H1 (cell line): Measurements from ENCODE around the gene TMUB1. TPM values are rescaled to one million over a fixed set of nuclear protein-coding genes. Genes with fewer than 3 reads are reported as not detected.

Experiments
- CTCF ChIA-PET: fragments of 300-600 bp; sonication (Branson Sonifier 250); formaldehyde crosslinking; loops from one replicate; lab custom pipeline; 2021; ENCODE audit not compliant: partially characterized antibody; lab: Charles Lee
- POLR2A ChIA-PET: fragments of 300-600 bp; sonication (Branson Sonifier 250); formaldehyde crosslinking; loops from one replicate; lab custom pipeline; 2021; ENCODE audit warnings: inconsistent platforms; ENCODE audit not compliant: partially characterized antibody; lab: Charles Lee
- DNase-seq, 2 experiments: peaks; one replicate each; pipeline versions ENCODE4 v3.0.0 to v3.0.0-alpha.2; 2010 to 2022; ENCODE audit warnings: low spot score in 2 of 2, low read depth in 1 of 2, mixed read lengths in 1 of 2
- FAIRE-seq: peaks from 2 replicates; lab custom pipeline; 2011; peaks lifted over from hg19 to GRCh38; lab: Jason Lieb, UNC
- H2AFZ ChIP-seq: 2 replicates; pipeline ENCODE4 v1.8.1; 2012; ENCODE audit warnings: low read length, inconsistent platforms
- H2AK5ac ChIP-seq: 2 replicates; pipeline ENCODE4 v1.6.1; 2013; ENCODE audit warnings: low read depth, low read length
- H2BK120ac ChIP-seq: replicated peaks from 2 replicates; pipeline ENCODE3; 2013; ENCODE audit warnings: low read depth, low read length, inconsistent platforms
- H2BK12ac ChIP-seq: 2 replicates; pipeline ENCODE4 v1.6.1; 2013; ENCODE audit warnings: low read depth, low read length
- H2BK15ac ChIP-seq: 2 replicates; pipeline ENCODE4 v1.6.1; 2013; ENCODE audit warnings: low read length
- H2BK20ac ChIP-seq: 2 replicates; pipeline ENCODE4 v1.6.1; 2013; ENCODE audit warnings: low read length
- H2BK5ac ChIP-seq: 2 replicates; pipeline ENCODE4 v1.6.1; 2013; ENCODE audit warnings: low read depth, low read length
- H3K14ac ChIP-seq: 2 replicates; pipeline ENCODE4 v1.6.1; 2013; ENCODE audit warnings: inconsistent platforms; ENCODE audit not compliant: insufficient read length
- H3K18ac ChIP-seq: 2 replicates; pipeline ENCODE4 v1.6.1; 2013; ENCODE audit warnings: low read length; ENCODE audit errors: extremely low read depth
- H3K23ac ChIP-seq: 2 replicates; pipeline ENCODE4 v1.6.1; 2013; ENCODE audit warnings: inconsistent platforms; ENCODE audit not compliant: insufficient read length
- H3K23me2 ChIP-seq: 2 replicates; pipeline ENCODE4 v1.6.1; 2013; ENCODE audit warnings: low read depth, low read length
- H3K27ac ChIP-seq: 2 replicates; pipeline ENCODE4 v1.6.1; 2011; ENCODE audit warnings: low read depth, low read length, inconsistent platforms
- H3K27me3 ChIP-seq, 4 experiments: replicated peaks in 1 of 4; 1 replicate in 1 of 4; 2 replicates in 3 of 4; pipeline versions ENCODE4 v1.6.1 to v1.8.1; 2011 to 2013; ENCODE audit warnings: low read length in 3 of 4, mild to moderate bottlenecking in 3 of 4, inconsistent platforms in 2 of 4, mixed read lengths in 2 of 4, moderate library complexity in 1 of 4; ENCODE audit not compliant: control insufficient read depth in 3 of 4, insufficient read depth in 3 of 4; ENCODE audit errors: extremely low read depth in 1 of 4
- H3K36me3 ChIP-seq, 4 experiments: 2 replicates each; pipeline versions ENCODE4 v1.6.1 to v1.8.1; 2011 to 2013; ENCODE audit warnings: mild to moderate bottlenecking in 4 of 4, low read length in 3 of 4, moderate library complexity in 2 of 4, control low read depth in 1 of 4, inconsistent platforms in 1 of 4; ENCODE audit not compliant: insufficient read depth in 4 of 4, control insufficient read depth in 2 of 4
- H3K4ac ChIP-seq: replicated peaks from 2 replicates; pipeline ENCODE3; 2013; ENCODE audit warnings: low read length, low read depth, mixed read lengths, inconsistent platforms; ENCODE audit not compliant: insufficient read length
- H3K4me1 ChIP-seq, 4 experiments: replicated peaks in 1 of 4; 1 replicate in 1 of 4; 2 replicates in 3 of 4; pipeline versions ENCODE4 v1.6.1 to v1.8.1; 2011 to 2013; ENCODE audit warnings: low read length in 3 of 4, inconsistent platforms in 2 of 4, mixed read lengths in 1 of 4; ENCODE audit not compliant: insufficient read depth in 4 of 4, control insufficient read depth in 3 of 4
- H3K4me2 ChIP-seq, 2 experiments: 2 replicates each; pipeline versions ENCODE4 v1.6.1 to v1.8.1; 2011 to 2013; ENCODE audit warnings: low read depth in 2 of 2, low read length in 2 of 2, control low read depth in 1 of 2, inconsistent platforms in 1 of 2, mild to moderate bottlenecking in 1 of 2; ENCODE audit not compliant: insufficient read depth in 1 of 2
- H3K4me3 ChIP-seq, 4 experiments: fragments of 200-600, 300-600 bp in 1 of 4; sonication (generic), shearing (Covaris generic), sonication (Bioruptor Twin) in 1 of 4; 2 replicates each; pipeline versions ENCODE4 v1.5.1 to v1.8.1; 2011 to 2016; ENCODE audit warnings: low read length in 4 of 4, low read depth in 3 of 4, control low read depth in 2 of 4, inconsistent platforms in 2 of 4, mild to moderate bottlenecking in 2 of 4, mixed read lengths in 1 of 4, moderate library complexity in 1 of 4; ENCODE audit not compliant: insufficient read depth in 2 of 4; ENCODE audit errors: extremely low read depth in 1 of 4
- H3K56ac ChIP-seq: replicated peaks from 2 replicates; pipeline ENCODE3; 2013; ENCODE audit warnings: low read depth, mild to moderate bottlenecking, mixed read lengths, low read length, inconsistent platforms; ENCODE audit not compliant: insufficient read length
- H3K79me1 ChIP-seq: 2 replicates; pipeline ENCODE4 v1.6.1; 2013; ENCODE audit warnings: low read depth, low read length, control low read depth
- H3K79me2 ChIP-seq, 2 experiments: 2 replicates each; pipeline versions ENCODE4 v1.6.1 to v1.8.1; 2012 to 2013; ENCODE audit warnings: low read length in 2 of 2, mild to moderate bottlenecking in 2 of 2, inconsistent platforms in 1 of 2; ENCODE audit not compliant: insufficient read depth in 2 of 2, control insufficient read depth in 1 of 2
- H3K9ac ChIP-seq, 4 experiments: replicated peaks in 1 of 4; 1 replicate in 1 of 4; 2 replicates in 3 of 4; pipeline versions ENCODE4 v1.6.1 to v1.8.1; 2011 to 2013; ENCODE audit warnings: low read depth in 3 of 4, low read length in 3 of 4, control low read depth in 2 of 4, mild to moderate bottlenecking in 2 of 4, moderate library complexity in 2 of 4, inconsistent platforms in 1 of 4; ENCODE audit errors: extremely low read depth in 1 of 4
- H3K9me3 ChIP-seq, 2 experiments: 2 replicates each; pipeline versions ENCODE4 v1.6.1 to v1.8.1; 2012 to 2013; ENCODE audit warnings: mild to moderate bottlenecking in 2 of 2, moderate library complexity in 2 of 2, control low read depth in 1 of 2, inconsistent platforms in 1 of 2, low read depth in 1 of 2, low read length in 1 of 2, mixed read lengths in 1 of 2; ENCODE audit not compliant: insufficient read depth in 2 of 2
- H4K20me1 ChIP-seq, 2 experiments: replicated peaks in 1 of 2; 2 replicates each; pipeline versions ENCODE3 to v1.8.1; 2011 to 2013; ENCODE audit warnings: inconsistent platforms in 2 of 2, low read length in 2 of 2, mild to moderate bottlenecking in 1 of 2; ENCODE audit not compliant: insufficient read depth in 2 of 2, control insufficient read depth in 1 of 2
- H4K5ac ChIP-seq: 2 replicates; pipeline ENCODE4 v1.6.1; 2013; ENCODE audit warnings: low read length, low read depth, mixed read lengths, inconsistent platforms; ENCODE audit not compliant: insufficient read length
- H4K8ac ChIP-seq: 2 replicates; pipeline ENCODE4 v1.8.0; 2013; ENCODE audit warnings: mild to moderate bottlenecking, moderate library complexity, low read length, inconsistent platforms; ENCODE audit not compliant: insufficient read depth; ENCODE audit errors: extremely low read depth
- H4K91ac ChIP-seq: replicated peaks from 2 replicates; pipeline ENCODE3; 2013; ENCODE audit warnings: low read length, mixed read lengths, inconsistent platforms; ENCODE audit not compliant: insufficient read length
- CHD1 ChIP-seq: IDR thresholded peaks from 2 replicates; pipeline ENCODE4 v1.6.1; 2012; ENCODE audit warnings: low read depth, low read length, improper control_type of control experiment
- KDM4A ChIP-seq: IDR thresholded peaks from one replicate; pipeline ENCODE4 v1.7.1; 2012; ENCODE audit warnings: low read depth, mild to moderate bottlenecking, moderate library complexity, low read length, inconsistent platforms; ENCODE audit not compliant: severe bottlenecking
- POLR2AphosphoS5 ChIP-seq: IDR thresholded peaks from 2 replicates; pipeline ENCODE4 v1.6.1; 2011; ENCODE audit warnings: low read depth, low read length
- RNF2 ChIP-seq: fragments of 200-900, 300-1000 bp; sonication (generic); IDR thresholded peaks from 2 replicates; pipeline ENCODE4 v1.7.1; 2016; ENCODE audit warnings: borderline replicate concordance, low read depth, mild to moderate bottlenecking, antibody characterized with exemption, low read length; ENCODE audit not compliant: poor library complexity, severe bottlenecking; ENCODE audit errors: missing control alignments
- SP4 ChIP-seq: IDR thresholded peaks from 2 replicates; pipeline ENCODE4 v1.6.1; 2012; ENCODE audit warnings: low read length, inconsistent platforms
- TBP ChIP-seq: IDR thresholded peaks from 2 replicates; pipeline ENCODE4 v1.6.1; 2011; ENCODE audit warnings: low read depth, low read length, improper control_type of control experiment
- WGBS, 2 experiments: shearing (Covaris generic) in 1 of 2; methylation state at CpG; one replicate each; pipeline versions ENCODE4 v1.1.6 to v1.1.7; 2013 to 2015; ENCODE audit warnings: low lambda C conversion rate in 2 of 2, mixed read lengths in 2 of 2, inconsistent platforms in 1 of 2, low coverage in 1 of 2, missing lambda C conversion rate in 1 of 2; ENCODE audit not compliant: insufficient replicate concordance in 2 of 2, insufficient coverage in 1 of 2, insufficient read length in 1 of 2; ENCODE audit errors: extremely low coverage in 1 of 2, missing lambda C conversion rate in 1 of 2; 5-methylcytosine and 5-hydroxymethylcytosine counted together
- polyA plus RNA-seq, 7 experiments: library from polyadenylated mRNA; depleted of rRNA in 3 of 7; stranded (reverse) in 5 of 7; unstranded in 2 of 7; fragments of >200 nt in 5 of 7; fragments of 200-250 nt in 2 of 7; gene quantifications; 1 replicate in 5 of 7; 2 replicates in 1 of 7; 4 replicates in 1 of 7; pipeline versions ENCODE4 v1.2.1 to v1.2.3, GENCODE V29; 2011 to 2013; ENCODE audit warnings: missing spikeins in 2 of 7, mixed read lengths in 2 of 7
- total RNA-seq: library from RNA; stranded (reverse); fragmentation: NEBNext Ultra II Directional; extraction: Animal tissue kit (Norgen Biotek cat#: 25700); gene quantifications from 2 replicates; pipeline ENCODE4 v1.2.1, GENCODE V29; 2021

The TMUB1 gene
- total and polyA plus RNA-seq, 2 of the 8 experiments (the other 6 are each of a cell fraction or from before 2014, with no cell fraction given): 41.4 to 56.2 TPM

DNA sequence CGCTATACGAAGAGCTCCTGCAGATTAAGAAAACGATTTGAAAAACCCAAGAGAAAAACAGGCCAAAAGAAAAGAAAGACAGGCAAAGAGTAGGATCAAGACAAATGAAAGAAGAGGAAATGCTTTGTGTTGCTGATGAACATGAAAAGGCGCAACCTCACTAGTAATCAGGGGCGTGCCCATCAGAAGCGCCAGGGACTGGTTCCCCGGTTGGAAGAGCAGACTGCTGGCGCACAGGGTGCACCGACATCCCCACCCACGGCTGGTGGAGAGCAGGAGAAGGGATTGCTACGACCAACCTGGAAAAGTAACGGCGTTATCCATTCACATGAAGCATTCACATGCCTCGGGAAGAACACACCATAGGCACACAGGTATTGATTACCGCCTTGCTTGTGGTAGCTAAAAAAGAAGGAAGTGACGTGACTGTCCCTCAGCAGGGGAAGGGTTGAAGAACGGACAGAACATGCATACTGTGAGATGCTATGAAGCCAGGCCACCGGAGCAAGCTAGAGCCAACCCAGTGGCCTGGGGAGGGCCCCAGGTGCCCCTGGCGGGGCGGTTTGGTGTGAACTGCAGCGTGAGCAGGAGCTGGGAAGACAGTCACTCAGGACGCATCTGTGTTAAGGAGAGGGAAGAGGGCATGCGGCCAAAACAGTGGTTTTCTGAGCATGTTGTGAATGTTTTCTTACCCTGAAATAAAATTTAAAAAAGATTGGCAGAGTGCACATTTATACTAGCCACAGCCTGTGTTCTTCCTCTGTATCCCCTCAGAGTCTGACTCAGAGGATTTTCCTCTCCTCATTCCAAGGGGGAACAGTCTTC, 21.3 kb upstream of the TMUB1 start:
- Histone ChIP-seq H4K5ac (no peak overlapping the region), H2BK15ac (no peak overlapping the region), H3K27me3 (no peaks in the 10 kb centered on the region), H3K23ac (no peak overlapping the region), H3K79me2 (peaks cover 0 to 27% of the 10 kb centered on the region in 2 experiments; a peak in 1 of 4 replicates), H3K36me3 (no peaks in the 10 kb centered on the region), H3K23me2 (no peaks in the 10 kb centered on the region; the same call in 1 of the 2 replicates), H3K9me3 (no peaks in the 10 kb centered on the region), H2AK5ac (no peak overlapping the region), H3K4me2 (peak overlapping the region; percentile 58 to 88), H3K14ac (no peak overlapping the region), H3K18ac (0 out of 2 replicates have a peak overlapping the region, but pooled peaks have one; percentile 63), H3K56ac (no peak overlapping the region), H4K8ac (no peak overlapping the region), H3K79me1 (peaks cover 12% of the 10 kb centered on the region), H4K91ac (peak overlapping the region; percentile 20), H3K27ac (no peak overlapping the region; the same call in 1 of the 2 replicates), H3K4me1 (peaks cover 2 to 28% (median 16%) of the 10 kb centered on the region in 4 experiments), H3K4me3 (peak overlapping the region in 3 of 4 experiments; percentile 5 to 38 (median 19); a peak in 5 of 8 replicates), H2BK20ac (no peak overlapping the region), H2AFZ (no peak overlapping the region), H3K4ac (no peak overlapping the region), H3K9ac (peak overlapping the region in 2 of 4 experiments; percentile 0 to 42; a peak in 3 of 7 replicates), H4K20me1 (peaks cover 9 to 36% of the 10 kb centered on the region in 2 experiments), H2BK120ac (no peak overlapping the region), H2BK5ac (peak overlapping the region; percentile 89; the same call in 1 of the 2 replicates), H2BK12ac (peak overlapping the region; percentile 69; the same call in 1 of the 2 replicates)
- 30% methylated on average over 23 of the region's 23 CpGs; no CpG with 5 or more reads in 1 of the 2 experiments for WGBS, 2 experiments
- ChIA-PET CTCF (interaction anchor here (0.6 to 22.4 kb wide), 10 partner anchors 9 to 1282 kb away, joined by 3 to 448 read pairs (median 4); partner anchors contain the start of genes AGAP3, CDK5 and TMUB1), POLR2A (interaction anchor here (0.8 to 1.2 kb wide), 3 partner anchors 10 to 30 kb away, joined by 3 to 4 read pairs (median 4); no protein-coding TSS in a partner anchor)
- peak in 1 of 2 experiments; percentile 67 for DNase-seq
- TF ChIP-seq RNF2 (no peak), CHD1 (no peak), KDM4A (peak; percentile 17), TBP (no peak), SP4 (0 out of 2 replicates have a peak, but pooled peaks have one; percentile 34), POLR2AphosphoS5 (peak; percentile 63; the same call in 1 of the 2 replicates)
- peak; percentile 86 for FAIRE-seq
